ENCODE measurements around the gene STK17A.
A peak's percentile ranks its signal among the peaks of the same experiment; 100 is the strongest.

STK17A gene

DNA sequence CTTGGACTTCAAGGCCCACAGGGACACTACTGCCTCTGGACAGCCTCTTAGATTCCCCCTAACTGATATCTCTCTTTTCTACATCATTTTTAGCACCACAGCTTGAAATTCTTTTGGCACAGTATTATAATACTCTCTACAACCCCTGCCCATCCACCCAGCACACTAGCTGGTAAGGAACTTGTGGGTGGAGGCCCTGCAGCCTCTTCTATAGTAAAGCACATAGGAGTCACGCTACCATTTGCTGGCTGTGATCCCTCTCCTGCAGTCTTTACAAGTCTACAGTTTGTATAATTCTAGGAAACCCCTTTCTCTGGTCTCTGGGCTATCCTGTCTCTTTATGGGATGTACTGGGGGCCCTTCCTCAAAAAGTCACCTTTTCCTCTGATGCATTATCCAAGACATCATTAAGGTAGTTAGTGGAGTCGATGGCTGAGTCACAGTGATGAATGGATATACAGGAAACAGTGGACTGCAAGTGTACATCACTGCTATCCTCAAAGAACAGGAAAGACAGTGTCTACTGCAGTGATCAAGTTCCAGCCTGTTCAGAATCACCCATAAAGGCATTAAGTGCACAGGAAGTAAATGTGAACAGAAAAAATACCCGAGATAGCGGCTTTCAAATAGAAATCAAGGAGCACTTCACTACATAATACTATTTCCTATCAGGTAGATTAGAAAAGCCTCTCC lies 54.4 kb downstream of the STK17A start:
- no peak for DNase-seq

- no peak for DNase-seq
These were observed 57.1 kb downstream of the STK17A start for GRCh38 chr7:43639858-43640491.

- DNase-seq, result no peak
These were observed 57.8 kb downstream of the STK17A start for GRCh38 chr7:43640679-43641078.

DNA sequence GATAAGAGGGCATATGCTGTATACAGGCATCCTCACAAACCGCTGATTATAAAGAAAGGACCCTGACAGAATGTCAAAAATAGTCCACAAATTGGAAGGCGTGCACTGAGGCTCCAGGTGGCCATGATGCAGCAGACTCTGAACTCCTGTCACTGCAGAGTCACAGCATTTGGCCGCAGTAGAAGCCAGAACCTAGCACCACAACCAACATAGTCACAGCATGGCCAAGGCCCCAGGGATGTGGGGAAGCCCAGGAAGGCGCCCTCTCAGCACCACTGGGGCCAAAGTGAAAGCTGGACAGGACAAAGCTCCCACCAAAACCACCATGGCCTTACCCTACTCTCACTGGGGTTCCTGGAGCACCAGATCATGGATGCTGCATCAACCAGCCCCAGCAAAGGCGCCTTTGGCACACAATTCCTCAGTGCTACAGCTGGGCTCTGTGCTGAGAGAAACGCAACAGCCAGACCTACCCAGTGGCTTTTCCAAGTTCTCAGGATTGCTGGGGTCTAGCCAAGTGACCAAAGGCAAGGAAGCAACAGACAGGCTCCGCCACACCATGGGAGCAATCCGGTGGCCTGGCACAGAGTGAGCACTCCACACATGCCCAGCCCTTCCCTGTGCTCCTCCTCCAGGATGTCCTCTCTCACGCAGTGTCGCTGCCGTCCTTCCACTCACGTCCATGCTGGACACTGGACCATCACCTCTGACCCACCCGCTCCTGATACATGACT lies 60.2 kb downstream of the STK17A start:
- DNase-seq, result no peak

DNA sequence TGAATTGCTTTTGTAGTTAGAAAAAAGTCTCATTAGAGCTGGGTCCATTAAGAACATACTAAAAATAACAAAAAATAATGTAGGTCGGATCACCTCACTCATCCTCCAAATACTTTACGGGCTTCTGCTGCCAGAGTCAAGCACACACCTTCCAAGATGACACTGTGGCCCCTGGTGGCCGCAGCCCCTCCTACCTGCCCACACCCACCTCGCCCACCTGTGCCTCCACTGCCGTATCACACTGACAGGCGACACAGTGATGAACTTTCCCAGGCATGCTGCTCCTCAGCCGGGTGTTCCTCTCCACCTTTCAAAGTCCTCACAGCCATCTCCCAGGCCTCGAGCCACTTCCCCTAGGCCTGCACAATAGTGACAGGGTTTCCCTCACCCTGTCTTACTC lies 60.9 kb downstream of the STK17A start:
- DNase-seq, result no peak

DNA sequence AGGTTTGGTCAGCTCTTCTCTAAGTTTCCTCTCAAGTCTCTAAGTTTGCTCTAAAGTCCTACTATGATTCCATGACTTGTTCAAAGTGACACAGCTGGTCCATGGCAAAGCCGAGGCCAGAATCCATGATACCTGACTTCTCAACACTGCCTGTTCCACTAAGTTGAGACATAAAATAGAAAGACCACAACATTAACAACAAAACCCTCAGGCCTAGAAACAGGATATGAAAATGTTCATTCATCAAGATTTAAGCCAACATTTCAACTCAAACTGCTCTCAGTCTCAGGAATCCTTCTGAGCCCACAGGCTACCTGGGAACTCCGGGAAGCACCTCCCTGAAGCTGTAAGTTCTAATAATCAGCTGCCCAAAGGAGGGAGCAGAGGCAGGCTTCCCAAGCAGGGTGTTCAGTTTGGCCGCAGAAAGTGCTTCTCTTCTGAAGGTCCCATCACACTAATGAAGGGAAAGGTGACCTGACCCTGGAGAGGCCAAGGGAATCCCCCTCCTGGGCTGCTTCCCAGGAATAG lies 62.9 kb downstream of the STK17A start:
- DNase-seq, result no peak

GRCh38 chr7:43646603-43647338 lies 63.9 kb downstream of the STK17A start:
- DNase-seq, result no peak

DNA sequence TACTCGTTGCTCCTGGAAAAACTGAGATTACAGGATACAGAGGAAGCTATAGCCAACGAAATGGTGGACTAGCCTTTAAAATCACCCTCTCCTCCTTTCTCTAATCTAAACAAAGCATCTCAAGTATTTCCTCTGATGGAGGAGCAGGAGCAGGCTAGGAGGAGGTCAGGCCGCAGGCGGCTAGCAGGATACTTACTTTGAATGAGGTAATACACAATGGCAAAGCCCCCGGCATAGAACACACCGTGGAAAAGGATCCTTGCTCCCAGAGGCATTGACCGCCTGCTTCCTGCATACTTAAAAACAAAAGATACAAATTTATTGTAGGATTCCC lies 64.4 kb downstream of the STK17A start:
- no peak for DNase-seq

GRCh38 chr7:43647673-43648472 lies 65.0 kb downstream of the STK17A start:
- no peak for DNase-seq

DNA sequence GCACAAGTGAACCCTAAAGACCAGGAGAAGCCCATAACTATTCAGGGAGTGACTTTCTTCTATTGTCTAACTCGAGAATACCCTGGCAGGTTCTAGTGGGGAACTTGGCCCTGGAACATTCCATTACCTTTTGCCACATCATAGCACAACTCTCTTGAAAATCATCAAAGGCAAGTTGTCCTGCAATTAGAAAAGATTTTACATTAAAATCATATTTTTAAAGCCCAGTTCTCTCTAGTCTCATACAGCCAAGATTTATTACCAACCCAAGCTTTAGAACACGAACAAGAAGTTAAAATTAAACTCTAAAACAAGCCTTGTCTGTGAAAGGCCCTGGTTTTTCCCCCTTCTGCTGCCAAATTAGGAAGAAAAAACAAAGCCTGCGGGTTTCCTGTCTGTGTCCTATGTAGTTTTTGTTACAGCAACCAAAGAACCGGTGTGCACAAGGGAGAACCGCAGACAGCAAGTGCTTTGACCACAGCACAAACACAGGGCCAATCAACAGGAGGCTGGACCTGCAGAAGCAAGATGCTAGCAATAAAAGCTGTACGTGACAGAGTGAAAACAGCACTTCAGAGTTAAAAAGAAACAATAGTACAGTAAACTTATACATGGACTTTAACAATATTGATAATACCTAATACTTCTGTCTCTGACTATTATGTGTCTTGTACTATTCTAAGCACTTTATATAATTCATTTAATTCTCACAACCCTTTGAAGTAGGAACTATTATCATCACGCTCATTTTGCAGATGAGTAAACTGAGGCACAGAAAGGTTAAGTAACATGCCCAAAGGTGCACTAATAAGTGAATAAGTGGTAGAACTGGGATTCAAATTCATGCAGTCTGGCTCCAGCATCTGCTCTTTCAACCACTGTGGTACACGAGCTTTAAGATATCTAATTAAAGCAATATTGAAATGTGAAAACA lies 65.8 kb downstream of the STK17A start:
- peak; percentile 88 for DNase-seq

GRCh38 chr7:43649755-43650274 lies 66.9 kb downstream of the STK17A start:
- DNase-seq, result peak; percentile 84

DNA sequence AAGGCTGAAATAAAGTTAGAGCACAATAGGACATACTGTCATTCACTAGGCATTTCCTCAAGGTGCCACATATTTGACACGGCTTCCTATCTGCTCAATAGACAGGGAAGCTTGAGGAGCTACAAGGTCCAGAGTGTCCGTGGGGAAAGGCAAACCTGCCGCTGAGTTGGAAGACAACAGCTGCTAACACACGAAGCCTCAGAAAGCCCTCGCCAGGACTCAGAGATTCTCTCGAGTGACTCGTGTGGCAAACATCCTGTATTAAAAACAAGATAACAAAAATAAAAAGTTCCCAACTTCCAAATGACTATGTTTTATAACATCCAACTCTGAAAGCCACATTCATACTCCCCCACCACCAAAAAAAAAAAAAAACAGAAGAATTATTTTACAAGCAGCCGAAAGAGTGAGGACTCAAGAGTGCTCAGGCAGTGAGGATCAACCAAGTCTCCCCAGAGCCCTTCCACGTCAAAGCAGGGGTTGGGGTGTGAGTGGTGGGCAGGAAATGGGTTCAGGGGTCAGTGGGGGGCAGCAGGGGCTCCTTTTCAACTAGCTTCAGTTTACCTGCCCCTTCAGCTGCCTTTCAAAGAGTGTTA lies 67.6 kb downstream of the STK17A start:
- no peak for DNase-seq

- no peak for DNase-seq
These were observed 69.5 kb downstream of the STK17A start for GRCh38 chr7:43652364-43652763.

- no peak for DNase-seq
These were observed 70.6 kb downstream of the STK17A start for GRCh38 chr7:43653466-43653865.

- DNase-seq, result no peak
These were observed 71.1 kb downstream of the STK17A start for GRCh38 chr7:43653891-43654504.

DNA sequence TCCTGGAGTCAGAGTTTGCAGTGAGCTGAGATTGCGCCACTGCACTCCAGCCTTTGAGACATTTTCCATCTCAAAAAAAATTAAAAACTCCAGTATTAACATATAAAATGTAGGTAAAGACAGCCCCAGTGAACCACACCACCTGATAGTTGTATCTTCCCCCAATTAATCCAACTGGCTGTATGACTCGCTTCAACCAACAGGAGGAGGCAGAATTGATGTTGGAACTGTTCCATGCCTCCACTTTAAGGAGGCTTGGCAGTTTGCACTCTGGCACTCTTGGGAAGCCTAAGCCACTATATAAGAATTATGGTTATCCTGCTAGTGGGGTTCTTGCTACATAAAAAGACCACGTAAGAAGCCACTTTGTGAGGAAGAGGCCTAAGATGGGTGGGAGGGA lies 72.7 kb downstream of the STK17A start:
- DNase-seq, result no peak

- no peak for DNase-seq
These were observed 74.1 kb downstream of the STK17A start for GRCh38 chr7:43656997-43657396.

DNA sequence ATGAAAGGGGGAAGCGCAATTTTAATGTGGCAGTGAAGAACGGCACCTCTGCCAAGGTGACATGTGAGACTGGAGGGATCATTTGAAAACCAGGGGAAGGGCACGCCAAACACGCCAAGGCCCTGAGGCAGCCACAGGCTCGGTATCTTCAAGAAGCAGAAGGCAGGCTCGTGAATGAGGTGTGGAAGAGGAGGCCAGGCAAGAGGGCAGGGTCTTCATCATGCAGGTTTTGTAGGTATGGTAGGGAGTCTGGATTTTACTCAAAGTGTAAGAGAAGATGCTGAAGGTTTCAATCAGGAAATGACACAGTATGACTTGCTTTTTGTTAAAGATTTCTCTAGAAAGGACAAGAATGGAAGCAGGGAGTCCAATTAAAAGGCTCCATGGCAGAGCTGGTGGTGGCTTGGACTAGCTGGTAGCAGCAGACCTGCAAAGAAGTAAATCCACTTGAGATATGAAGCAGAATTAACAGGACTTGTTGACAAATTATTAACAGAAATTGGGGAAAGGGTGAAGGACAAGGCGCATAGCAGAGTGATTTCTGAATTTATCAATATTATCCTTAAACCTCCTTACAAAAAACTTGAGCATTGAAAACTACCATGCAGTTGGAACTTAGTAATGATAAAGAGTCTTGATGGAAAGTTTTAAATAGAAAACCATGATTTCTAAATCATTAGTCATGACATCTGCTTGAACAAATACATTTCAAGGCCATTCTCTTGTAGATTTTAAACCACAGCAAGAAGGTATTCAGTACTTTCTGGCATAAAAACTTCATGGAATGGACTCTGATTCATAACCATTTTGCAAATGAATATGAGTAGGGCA lies 76.0 kb downstream of the STK17A start:
- DNase-seq, result no peak

DNA sequence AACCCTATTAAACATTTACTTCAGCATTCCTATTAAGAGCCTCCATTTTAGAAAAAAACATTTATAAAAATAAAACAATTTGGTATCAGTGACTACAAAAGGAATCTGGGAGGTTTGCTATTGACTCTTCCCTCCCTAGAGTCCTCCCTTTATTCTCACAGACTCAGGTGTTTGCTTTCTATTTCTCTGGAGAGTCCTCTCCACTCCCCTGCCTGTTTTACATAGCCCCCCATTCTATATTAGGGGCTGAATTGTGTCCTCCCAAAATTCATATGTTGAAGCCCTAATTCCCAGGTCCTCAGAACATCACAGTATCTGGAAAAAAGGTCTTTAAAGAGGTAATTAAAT lies 76.6 kb downstream of the STK17A start:
- no peak for DNase-seq

Data from CD4-positive, alpha-beta T cell treated with Interferon gamma for 1 hour (primary cell).